Fibroblast of skin of left quadriceps (primary cell): Measurements from ENCODE around the gene CLSTN1.

Experiments used
- DNase-seq, 2 experiments: peaks; one replicate each; pipeline ENCODE4 v3.0.0-alpha.2; 2013; ENCODE audit warnings: low read depth in 2 of 2

Gene CLSTN1

GRCh38 chr1:9684801-9685200, 139.0 kb downstream of the CLSTN1 start:
- DNase-seq, result no peak

DNA sequence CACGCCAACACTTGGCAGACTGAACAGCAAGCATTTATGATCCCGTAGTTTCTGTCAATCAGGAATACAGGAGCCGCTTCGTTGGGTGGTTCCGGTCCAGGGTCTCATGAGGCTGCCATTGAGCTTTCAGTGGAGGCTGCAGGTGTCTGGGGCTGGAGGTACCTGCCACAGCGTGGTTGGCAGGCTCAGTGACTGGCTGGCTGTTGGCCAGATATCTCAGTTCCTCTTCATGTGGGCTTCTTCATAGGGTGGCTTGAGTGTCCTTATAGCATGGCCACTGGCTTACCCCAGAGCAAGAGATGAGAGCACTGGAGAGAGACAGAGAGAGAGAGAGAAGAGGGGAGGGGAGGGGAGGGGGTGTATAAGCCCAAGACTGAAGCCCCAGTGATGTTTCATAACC, 142.9 kb downstream of the CLSTN1 start:
- DNase-seq, result no peak

GRCh38 chr1:9680091-9680490, 143.7 kb downstream of the CLSTN1 start:
- DNase-seq, result no peak
